Activated gamma-delta T cell treated with anti-CD3 and anti-CD28 coated beads, Interleukin-2, amount 50 U/mL, for 16 hours (primary cell): ENCODE measurements around the gene UGT1A9.
"Not testable (repeated sequence)": the region's sequence is repeated elsewhere in the genome, so short reads cannot be mapped to it uniquely, and the experiment has no call there.

ENCODE experiments used
- DNase-seq: peaks from one replicate; pipeline ENCODE4 v3.0.0-alpha.2; 2020; ENCODE audit warnings: low read depth

The UGT1A9 gene

DNA sequence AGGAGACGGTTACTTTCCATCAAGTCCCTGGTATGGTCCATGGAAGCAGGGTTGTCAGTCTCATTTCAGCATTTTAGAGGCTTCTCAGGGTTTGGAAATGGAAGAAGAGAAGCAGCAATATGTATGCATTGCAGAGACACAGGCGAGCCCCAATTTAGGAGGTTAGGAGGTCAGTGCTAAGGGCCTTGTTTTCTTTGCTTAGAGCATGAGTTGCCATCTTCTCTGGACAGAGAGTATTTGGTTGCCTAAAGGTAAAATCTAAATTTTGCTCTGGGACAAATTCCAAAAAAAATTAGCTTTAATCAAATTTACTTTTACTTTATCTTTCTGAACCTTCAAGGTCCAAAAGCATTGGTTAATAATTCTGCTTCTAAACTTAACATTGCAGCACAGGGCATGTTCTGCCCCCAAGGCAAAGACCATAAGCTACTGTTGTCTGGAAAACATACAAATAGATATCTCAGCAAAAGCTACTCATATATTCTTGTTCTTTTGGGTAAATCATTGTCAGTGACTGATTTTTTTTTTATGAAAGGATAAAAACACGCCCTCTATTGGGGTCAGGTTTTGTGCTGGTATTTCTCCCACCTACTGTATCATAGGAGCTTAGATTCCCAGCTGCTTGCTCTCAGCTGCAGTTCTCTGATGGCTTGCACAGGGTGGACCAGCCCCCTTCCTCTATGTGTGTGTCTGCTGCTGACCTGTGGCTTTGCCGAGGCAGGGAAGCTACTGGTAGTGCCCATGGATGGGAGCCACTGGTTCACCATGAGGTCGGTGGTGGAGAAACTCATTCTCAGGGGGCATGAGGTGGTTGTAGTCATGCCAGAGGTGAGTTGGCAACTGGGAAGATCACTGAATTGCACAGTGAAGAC lies at the start of gene UGT1A9:
Gene UGT1A9, plus strand, starts transcription at position 609 of the 872 bp plus-strand sequence. Its CDS starts 37 bp downstream, at position 646.
- DNase-seq = no peak

DNA sequence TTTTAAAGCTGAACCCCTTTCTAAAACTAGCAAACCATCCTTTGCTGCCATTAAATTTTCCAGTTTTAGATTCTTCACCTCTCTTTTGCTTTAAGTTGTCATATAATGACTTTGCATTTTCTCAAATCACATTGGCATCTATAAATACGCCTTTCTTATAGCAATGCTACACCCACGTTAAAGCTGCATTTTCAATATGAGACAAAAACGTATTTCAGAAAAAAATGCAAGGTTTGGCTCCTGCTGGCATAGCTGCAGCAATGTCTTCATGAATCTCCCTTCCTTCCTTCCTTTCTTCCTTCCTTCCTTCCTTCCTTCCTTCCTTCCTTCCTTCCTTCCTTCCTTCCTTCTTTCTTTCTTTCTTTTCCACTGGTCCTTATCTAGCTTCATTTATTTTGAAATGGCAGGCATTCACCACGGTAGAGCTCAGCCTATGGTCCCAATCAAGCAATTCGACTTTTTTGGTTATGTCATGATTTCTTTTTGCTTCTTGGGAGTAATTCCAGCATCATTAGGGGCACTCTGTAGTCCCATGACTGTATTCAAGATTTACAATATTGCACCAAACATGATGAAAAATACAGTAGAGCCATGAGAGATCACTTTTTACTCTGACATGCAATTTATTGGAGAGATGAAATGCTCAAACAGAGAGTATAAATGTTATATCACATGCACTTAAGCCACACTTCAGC lies 44.2 kb upstream of the UGT1A9 start:
- DNase-seq = no peak

DNA sequence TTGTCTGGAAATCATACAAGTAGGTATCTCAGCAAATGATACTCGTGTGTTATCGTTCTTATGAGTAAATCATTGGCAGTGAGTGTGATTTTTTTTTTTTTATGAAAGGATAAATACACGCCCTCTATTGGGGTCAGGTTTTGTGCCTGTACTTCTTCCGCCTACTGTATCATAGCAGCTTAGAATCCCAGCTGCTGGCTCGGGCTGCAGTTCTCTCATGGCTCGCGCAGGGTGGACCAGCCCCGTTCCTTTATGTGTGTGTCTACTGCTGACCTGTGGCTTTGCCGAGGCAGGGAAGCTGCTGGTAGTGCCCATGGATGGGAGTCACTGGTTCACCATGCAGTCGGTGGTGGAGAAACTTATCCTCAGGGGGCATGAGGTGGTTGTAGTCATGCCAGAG lies 35.4 kb upstream of the UGT1A9 start, which contains the start of gene UGT1A10:
Gene UGT1A10, plus strand, starts transcription at position 143 of the 400 bp plus-strand sequence. Its CDS starts 75 bp downstream, at position 218.
- DNase-seq = not testable (repeated sequence)

DNA sequence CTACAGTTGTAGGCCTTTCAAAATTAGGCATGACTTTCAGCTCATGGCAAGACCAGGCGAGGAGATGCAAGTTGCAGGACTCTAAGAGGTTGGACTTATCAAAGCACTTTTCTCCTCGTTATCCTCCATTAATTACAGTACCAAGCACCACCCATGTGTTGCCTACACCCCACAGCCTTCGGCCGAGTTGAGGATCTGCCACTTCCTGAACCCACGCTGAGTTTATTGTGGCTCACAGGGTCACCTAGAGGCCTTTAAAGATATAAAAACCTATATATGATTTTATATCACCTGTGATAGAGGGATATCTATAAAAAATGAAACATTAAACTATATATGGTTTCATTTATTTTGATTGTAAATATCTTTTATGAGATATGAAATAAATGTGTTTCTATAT lies 32.9 kb upstream of the UGT1A9 start:
- no peak for DNase-seq

DNA sequence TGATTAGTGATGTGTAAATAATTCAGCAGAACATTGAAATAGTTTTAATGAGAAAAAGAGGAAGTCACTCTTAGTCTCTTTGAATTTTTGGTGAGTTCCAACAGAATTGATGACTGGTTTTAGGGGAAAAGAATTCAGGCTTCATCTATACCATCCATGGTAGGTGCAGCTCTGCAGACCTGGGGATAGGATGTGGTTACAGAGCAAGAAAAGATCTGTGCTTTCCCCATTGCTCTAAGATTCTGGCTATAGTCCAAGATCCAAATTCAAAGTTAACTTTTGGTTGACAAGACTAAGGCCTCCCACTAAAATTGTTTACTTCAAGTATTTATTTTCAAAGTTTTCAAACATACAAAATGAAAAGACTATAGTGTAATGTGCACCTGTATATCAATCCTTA lies 31.8 kb upstream of the UGT1A9 start:
- DNase-seq = no peak

DNA sequence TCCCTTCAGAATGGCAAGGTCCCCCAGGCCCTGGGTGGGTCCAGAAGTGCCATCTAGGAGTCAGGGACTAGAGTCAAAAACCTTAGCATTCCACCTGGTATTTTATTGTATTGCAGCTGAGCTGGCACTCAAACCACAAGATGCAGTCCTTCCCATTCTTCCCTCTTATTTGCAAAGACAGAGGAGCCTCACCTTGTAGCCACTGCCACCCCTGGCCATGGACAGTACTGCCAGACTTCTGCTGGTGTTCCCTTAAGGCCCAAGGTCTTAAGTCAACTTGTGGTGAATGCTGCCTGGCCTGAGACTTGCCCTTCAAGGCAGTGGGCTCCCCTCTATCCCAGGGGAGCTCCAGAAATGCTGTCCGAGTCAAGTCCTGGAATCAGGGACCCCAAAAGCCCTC lies 28.6 kb upstream of the UGT1A9 start:
- no peak for DNase-seq

DNA sequence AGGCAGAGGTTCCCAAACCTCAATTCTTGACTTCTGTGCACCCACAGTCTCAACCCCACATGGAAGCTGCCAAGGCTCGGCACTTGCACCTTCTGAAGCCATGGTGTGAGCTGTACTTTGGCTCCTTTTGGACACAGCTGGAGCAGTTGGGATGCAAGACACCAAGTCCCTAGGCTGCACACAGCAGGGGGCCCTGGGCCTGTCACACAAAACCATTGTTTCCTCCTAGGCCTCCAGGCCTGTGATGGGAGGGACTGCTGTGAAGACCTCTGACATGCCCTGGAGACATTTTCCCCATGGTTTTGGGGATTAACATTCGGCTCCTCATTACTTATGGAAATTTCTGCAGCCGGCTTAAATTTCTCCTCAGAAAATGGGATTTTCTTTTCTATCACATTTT lies 25.7 kb upstream of the UGT1A9 start:
- DNase-seq = not testable (repeated sequence)

DNA sequence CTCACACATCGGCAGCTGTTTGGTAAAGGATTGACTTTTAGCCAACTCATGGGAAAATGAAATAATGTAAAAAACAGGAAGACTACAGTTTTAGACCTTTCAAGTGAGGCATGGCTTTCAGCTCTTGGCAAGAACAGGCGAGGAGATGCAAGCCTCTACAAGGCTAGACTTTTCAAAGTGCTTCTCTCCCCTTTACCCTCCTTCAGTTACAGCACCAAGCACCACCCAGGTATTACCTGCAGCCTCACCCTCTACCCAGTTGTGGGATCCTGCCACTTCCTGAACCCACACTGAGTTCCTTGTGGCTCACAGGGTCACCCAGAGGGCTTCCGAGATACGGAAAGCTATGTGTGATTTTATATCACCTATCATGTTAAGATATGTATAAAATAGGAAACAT lies 20.7 kb upstream of the UGT1A9 start:
- DNase-seq = no peak

DNA sequence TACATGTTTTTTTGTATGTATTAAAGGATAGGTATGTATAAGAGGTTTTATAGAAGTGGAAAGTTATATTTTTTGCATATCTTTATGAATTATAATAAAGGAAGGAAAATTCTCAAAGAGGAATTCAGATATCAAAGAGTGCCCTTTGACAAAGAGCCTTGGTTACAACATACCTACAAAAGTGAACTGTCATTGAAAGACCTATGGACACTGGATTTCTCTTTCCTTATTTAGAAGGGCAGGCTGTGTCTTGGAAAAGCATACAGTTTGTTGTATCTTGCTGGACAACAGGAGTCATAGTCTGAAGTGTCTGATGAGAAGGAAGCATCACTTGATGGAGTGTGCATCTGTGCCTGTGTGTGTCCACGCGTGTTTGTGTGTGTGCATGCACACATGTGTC lies 20.3 kb upstream of the UGT1A9 start:
- no peak for DNase-seq

DNA sequence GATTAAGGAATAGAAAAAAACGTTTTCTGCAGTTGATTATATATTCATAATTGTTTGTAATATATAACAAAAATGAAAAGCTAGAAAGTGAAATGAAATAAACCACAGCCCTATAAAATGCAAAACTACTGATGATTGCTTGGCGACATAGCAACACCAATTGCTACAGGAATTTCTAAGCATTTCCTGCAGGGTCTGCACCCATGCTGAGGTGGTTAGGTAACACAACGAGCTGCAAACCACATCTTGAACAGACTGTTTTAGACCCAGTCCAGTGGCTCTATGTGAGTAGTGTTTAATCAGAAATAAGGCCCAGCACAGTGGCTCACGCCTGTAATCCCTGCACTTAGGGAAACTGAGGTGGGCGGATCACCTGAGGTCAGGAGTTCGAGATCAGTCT lies 17.2 kb upstream of the UGT1A9 start:
- DNase-seq = no peak

DNA sequence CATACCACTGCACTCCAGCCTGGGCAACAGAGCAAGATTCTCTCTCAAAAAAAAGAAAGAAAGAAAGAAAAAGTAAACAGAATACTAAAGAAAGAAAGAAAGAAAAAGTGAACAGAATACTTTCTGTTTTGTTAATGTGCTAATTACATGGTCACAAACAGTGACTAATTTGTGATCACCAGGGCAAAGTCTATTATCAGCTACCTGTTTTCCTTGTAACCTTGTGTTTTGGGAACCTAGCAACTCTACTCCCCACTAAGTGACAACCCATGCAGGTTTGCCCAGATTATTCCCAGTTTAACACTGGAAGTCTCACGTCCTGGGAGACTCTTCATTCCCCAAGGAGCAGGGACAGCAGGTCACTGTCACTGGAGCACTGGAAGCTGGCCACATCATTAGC lies 16.7 kb upstream of the UGT1A9 start:
- DNase-seq = no peak

DNA sequence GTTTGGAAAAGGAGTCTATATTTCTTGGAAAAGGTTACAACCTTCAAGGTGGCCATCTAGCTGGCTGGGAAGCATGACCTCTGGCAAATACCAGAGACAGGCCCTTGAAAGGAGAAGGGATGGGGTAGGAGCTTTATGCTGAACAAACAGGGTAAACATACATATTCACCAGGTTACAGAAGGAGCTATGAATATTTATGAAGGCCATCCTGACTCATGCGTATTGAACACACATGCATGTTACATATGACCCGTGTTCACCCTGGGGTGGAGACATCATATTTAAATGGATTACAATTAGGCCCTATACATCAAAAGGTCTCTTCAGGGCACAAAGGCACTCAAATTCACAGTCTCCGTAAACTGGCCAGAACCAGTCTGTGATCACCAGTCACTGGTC lies 15.8 kb upstream of the UGT1A9 start:
- not testable (repeated sequence) for DNase-seq

DNA sequence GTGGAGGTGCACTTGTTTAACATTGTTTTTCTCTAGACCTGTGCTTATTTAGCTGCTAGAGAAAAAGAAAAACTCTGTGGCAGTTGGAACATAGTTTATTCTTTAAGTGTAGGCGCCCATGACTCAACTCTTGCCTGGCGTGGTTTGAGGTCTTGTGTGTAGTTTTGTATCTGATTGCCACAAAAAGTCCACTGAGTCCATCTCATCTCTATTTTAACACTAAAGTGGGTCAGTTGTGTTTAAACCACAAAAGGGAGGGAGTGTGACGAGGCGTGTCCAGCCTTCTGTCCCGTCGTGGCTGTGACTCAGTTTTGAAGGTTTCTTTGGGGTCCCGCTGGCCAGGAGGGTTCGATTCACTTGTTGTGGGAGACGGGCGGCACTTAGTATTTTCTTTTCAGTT lies 15.3 kb upstream of the UGT1A9 start:
- DNase-seq = no peak

DNA sequence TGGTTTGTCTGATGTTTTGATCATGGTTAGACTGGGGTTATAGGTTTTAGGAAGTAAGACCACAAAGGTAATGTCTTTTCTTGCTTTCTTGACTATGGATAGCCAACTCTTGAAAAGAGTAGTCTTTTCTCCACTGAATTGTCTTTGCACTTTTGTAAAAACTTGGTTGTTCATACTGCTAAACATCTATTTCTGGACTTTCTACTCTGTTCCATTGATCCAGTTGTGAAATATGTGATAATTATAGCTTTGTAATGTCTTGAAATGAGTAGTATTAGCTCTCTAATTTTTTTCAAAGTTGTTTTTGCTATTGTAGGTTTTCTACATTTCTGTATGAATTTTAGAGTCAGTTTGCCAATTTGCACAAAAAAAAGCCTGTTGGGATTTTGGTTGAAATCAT lies 13.1 kb upstream of the UGT1A9 start:
- no peak for DNase-seq

DNA sequence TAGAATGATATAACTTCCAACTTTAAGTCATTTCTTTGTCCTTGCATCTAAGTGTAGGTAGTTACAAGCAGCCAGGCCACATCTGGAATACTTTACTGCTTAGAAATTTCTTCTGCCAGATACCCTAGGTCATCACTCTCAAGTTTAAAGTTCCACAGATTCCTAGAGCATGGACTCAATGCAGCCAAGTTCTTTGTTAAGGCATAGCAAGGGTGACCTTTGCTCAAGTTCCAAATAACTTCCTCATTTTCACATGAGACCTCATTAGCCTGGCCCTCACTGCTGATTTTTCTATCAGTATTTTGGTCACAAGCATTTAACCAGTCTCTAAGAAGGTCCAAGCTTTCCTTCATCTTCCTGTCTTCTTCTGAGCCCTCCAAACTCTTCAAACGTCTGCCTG lies 7.8 kb upstream of the UGT1A9 start:
- no peak for DNase-seq

DNA sequence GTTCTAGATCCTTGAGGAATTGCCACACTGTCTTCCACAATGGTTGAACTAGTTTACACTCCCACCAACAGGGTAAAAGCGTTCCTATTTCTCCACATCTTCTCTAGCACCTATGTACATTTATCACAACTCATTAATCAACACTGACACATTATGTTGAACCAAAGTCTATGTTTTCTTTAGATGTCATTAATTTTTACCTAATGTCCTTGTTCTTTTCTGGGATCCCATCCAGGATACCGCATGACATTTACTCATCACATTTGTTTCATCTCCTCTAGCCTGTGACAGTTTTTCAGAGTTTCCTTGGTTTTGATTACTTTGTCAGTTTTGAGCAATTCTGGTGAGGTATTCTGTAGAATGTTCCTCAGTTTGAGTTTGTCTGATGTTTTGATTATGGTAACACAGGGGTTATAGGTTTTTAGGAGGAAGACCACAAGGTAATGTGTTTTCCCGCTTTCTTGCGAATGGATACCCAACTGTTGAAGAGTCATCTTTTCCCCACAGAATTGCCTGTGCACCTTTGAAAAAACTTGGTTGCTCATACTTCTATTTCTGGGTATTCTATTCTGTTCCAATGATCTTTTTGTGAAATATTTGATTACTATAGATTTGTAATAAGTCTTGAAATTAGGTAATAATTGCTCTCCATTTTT lies 3.0 kb upstream of the UGT1A9 start:
- DNase-seq = no peak

DNA sequence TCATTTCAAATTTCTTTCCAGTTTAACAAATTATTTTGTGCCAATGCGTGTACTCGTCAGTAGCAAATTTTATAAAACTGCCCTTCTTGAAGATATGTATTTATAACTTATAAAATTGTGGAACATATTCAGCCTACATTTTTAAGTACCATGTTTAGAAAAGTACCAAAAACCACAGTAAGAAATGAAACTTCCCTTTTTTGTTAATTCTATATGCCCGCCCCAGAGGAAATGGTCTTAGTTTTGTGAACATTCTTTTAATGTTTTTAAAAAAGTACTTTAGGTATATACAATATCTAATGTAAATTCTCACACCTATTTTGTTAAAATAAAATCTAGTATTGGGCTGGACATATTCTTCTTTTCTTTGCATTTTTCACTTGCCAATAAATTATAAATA lies 1.2 kb downstream of the UGT1A9 start:
- DNase-seq = no peak

DNA sequence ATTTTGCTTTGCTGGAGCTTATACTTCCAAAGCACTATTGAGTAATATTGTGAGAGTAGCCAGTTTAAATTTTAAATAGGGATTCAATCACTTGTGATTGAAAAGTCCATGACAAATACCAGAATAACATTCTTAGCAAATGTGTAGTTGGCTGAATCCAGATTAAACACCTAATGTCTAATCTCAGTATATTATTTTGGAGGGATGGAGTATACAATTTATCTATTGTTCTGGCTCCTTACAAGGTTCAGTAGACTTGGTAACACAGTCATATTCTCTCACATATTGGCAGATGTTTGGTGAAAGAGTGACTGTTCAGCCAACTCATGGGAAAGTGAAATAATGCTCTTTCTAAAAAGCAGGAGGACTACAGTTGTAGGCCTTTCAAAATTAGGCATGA lies 2.2 kb downstream of the UGT1A9 start:
- no peak for DNase-seq

DNA sequence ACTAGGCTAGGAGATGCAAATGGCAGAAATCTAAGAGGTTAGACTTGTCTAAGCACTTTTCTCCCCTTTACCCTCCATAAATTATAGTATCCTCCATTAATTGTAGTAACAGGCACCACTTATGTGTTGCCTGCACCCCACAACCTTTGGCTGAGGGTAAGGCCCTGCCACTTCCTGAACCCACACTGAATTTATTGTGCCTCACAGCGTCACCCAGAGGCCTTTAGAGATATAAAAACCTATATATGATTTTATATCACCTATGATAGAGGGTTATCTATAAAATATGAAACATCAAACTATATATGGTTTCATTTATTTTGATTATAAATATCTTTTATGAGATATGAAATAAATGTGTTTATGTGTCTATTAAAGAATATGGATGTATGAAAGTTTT lies 2.6 kb downstream of the UGT1A9 start:
- no peak for DNase-seq

DNA sequence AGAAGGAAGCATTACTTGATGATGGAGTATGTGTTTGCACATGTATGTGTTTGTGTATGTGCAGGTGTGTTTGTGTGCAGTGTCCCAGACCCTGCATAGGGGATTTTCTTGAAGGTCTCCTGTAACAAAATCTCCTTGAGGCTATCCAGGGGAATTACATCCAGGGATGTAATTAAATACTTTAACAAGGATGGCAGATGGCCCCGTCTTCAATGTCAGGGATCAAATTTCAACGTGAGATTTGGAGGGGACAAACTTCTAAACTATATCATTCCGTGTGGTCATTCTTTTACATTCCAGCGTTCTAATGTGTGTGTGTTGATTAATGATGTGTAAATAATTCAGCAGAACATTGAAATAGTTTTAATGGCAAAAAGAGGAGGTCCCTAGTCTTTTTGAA lies 3.3 kb downstream of the UGT1A9 start:
- no peak for DNase-seq

DNA sequence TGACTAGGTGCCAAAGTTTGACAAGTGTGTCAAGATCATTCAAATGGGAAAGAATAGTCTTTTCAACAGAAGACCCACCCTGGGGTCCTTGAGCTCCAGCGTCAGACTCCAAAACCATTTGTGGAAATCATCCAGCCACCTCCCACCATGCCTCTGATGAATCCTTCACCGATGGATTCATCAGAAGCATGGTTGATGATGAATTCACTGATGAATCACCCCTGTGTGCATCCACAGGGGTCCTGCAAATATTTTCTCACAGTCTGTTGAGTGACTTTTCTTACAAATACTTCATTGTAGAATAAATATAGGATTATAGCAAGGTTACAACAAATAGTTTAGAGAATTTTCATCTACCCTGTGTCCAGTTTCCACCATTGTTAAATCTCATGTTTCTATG lies 4.3 kb downstream of the UGT1A9 start:
- no peak for DNase-seq

DNA sequence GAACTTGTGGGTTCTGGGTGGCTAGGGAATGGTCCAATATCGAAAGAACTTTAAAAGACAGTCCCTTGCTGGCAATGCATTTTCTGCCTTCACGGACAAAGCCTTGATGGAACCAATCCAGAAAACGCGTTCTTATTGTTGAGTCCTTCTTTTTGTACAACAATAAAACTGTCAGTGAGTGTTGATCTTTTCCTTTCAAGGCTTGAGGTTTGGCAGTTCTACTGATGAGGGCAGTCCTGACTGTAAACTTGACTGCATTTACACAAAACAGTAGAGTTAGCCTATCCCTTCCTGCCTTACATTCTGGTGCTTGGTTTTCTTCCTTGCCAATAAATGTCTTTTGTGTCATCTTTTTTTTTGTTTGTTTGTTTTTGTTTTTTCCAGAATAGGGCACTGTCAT lies 7.5 kb downstream of the UGT1A9 start:
- no peak for DNase-seq
